NCI-H146 treated with DMSO at 0.1 percent for 48 hours (cell line): Measurements from ENCODE around the gene ZNF350.
"Not testable (repeated sequence)": the region's sequence is repeated elsewhere in the genome, so short reads cannot be mapped to it uniquely, and the experiment has no call there.

ENCODE experiments used
- DNase-seq: peaks from one replicate; lab custom pipeline; 2025; ENCODE audit not compliant: unreplicated experiment; lab: John Stamatoyannopoulos, UW

ZNF350 gene

DNA sequence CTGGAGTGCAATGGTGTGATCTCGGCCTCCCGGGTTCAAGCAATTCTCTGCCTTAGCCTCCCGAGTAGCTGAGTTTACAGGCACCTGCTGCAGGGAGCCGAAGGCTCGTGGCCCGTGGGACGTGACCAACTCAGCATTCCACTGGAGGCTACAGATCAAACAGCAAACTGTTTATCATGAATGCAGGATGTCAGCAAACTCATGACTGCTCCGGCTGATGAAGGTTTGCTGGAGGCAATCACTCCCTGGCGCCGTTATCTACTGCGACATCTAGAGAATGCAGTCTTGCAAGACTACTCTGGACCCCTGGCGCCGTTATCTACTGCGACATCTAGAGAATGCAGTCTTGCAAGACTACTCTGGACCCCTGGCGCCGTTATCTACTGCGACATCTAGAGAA is 10.9 kb downstream of the ZNF350 start:
- not testable (repeated sequence) for DNase-seq

DNA sequence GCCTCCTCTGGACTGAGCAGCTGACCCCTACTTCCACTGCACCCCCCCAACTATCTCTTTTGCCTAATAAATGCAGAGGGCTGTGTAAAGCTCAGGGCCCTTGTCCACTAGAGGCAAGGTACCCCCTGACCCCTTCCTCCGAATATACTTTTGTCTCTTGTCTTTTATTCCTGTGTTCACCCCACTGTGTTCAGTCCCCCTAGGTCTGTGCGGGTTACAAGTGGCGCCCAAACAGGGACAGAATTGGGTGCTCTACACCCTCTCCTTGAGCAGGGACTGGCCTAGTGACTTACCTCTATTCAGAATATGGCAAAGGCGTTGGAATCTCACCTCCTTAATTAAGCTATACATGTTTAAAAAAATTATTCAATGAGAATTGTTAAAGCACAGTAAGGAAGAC is 15.0 kb downstream of the ZNF350 start:
- DNase-seq = no peak

DNA sequence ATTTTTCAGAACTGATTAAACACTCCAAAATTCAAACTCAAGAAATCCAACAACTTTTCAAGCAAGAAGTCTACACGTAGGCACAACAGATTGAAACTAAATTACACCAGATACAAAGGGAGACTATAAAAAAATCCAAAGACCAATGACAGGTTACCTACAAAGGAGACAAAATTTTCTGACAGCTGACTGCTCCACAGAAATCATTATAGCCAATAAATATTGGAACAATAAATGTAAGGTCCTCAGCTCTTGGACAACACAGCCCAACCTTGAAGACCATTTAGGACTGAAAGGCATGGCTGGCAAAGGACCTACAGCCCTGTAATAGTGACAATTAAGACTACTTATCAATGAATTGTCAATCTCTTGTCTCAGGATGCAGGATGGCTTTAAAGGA is 15.9 kb downstream of the ZNF350 start:
- no peak for DNase-seq

DNA sequence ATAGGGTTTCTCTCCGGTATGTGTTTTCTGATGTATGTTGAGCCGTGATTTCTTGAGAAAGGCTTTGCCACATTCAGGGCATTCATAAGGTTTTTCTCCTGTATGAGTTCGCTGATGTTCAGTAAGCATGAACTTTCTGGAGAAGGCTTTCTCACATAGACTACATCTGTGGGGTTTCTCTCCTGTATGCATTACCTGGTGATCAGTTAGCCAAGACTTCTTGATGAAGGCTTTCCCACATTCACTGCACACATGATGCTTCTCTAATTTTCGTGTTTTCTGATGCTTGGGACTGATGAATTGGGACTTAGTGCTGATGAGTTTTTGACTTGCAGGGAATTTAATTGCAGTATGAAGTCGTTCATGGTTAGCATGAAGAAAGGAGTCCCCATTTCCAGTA is 21.1 kb downstream of the ZNF350 start:
- DNase-seq = no peak

DNA sequence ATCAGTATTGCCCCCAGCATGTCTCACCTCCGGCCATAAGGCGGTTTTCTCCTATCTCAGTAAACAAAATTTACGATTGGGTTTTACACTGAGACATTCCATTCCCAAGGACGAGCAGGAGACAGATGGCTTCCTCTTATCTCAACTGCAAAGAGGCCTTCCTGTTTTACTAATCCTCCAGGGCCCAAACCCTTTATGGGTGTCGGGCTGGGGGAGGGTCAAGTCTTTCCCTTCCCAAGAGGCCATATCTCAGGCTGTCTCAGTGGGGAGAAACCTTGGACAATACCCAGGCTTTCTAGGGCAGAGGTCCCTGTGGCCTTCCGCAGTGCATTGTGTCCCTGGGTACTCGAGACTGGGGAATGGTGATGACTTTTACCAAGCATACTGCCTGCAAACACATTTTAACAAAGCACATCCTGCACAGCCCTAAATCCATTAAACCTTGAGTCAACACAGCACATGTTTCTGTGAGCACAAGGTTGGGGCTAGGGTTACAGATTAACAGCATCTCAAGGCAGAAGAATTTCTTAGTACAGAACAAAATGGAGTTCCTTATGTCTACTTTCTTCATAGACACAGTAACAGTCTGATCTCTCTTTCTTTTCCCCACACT is 25.9 kb downstream of the ZNF350 start:
- DNase-seq = not testable (repeated sequence)

DNA sequence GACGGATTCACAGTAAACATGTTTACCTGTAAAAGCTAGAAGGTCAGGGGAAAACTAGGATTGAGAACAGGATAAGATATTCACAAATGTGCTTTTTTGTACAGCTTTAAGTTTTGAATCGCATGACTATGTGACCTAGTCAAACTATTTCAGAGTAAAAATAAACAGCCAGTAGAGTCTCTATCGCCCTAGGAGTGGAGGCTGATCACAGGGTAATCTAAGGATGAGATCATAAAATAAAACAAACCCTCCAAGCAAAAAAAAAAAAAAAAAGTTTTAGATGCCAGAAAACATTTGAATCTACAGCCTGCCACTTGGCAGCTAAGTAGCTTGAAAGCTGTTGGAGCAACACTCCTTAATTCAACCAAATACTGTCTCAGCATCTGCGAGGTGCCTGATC is 26.8 kb downstream of the ZNF350 start:
- no peak for DNase-seq

DNA sequence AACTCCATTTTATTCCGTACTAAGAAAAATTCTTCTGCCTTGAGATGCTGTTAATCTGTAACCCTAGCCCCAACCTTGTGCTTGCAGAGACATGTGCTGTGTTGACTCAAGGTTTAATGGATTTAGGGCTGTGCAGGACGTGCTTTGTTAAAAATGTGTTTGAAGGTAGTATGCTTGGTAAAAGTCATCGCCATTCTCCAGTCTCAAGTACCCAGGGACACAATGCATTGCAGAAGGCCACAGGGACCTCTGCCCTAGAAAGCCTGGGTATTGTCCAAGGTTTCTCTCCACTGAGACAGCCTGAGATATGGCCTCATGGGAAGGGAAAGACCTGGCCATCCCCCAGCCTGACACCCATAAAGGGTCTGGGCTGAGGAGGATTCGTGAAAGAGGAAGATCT is 28.8 kb downstream of the ZNF350 start:
- DNase-seq = not testable (repeated sequence)

DNA sequence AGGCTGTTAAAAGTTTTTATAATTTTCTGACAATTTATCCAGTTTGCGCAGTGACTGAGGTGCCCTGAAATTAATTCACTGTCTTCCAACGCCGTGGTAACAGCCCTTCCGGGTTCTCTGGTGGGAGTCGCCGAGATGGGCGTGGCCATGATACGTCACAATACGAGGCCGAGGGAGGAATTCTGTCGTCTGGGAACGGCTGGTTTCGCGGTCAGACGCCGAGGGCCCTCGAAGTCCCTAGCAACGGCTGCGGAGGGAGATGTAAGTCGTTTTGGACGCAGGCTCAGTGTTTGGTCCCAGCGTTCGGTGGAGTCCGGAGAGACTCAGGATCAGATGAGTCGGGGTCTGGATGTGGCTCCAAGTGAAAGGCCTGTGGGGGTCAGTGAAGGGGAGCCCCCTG is 37.7 kb downstream of the ZNF350 start:
- no peak for DNase-seq

DNA sequence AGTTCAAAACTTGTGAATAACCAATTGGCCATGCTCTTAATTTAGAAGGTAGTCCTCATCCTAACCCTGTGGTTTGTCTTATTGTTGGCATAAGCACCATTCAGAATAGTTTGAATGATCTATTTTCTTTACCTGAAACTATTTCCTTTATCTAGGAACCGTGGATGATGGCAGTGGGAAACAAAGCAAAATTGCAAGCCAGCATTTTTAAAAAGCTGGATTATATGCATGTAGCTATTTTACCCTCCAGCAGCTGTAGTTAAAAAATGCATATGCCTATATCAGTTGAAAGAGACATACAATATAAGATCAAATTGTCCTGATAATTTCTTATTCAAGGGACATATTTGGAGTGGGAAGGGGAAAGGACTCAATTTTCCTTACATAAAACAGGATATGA is 40.0 kb downstream of the ZNF350 start:
- no peak for DNase-seq

DNA sequence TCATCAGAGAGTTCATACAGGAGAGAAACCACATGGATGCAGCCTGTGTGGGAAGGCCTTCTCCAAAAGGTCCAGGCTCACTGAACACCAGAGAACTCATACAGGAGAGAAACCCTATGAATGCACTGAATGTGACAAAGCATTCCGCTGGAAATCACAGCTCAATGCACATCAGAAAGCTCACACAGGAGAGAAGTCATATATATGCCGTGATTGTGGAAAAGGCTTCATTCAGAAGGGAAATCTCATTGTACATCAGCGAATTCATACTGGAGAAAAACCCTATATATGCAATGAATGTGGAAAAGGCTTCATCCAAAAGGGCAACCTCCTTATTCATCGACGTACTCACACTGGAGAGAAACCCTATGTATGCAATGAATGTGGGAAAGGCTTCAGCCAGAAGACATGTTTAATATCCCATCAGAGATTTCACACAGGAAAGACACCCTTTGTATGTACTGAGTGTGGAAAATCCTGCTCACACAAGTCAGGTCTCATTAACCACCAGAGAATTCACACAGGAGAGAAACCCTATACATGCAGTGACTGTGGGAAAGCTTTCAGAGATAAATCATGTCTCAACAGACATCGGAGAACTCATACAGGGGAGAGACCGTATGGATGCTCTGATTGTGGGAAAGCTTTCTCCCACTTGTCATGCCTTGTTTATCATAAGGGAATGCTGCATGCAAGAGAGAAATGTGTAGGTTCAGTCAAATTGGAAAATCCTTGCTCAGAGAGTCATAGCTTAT is 41.7 kb downstream of the ZNF350 start:
- no peak for DNase-seq

DNA sequence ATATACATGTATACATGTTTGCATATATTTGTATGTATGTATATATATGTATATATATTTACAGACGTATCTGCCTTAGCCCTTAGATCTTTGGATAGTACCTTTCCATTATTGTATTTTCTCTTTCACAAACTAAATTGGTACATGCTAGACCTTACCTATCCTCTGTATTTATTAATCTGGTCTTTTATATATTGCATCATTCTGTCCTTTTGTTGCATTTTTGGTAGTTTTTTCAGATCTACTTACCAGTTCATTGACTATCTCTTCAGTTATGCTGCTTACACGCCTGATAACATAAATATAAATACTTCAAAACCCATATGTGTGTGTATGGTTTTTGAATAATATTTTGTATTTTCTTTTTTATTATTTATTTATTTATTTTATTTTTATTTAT is 47.7 kb downstream of the ZNF350 start:
- DNase-seq = no peak

DNA sequence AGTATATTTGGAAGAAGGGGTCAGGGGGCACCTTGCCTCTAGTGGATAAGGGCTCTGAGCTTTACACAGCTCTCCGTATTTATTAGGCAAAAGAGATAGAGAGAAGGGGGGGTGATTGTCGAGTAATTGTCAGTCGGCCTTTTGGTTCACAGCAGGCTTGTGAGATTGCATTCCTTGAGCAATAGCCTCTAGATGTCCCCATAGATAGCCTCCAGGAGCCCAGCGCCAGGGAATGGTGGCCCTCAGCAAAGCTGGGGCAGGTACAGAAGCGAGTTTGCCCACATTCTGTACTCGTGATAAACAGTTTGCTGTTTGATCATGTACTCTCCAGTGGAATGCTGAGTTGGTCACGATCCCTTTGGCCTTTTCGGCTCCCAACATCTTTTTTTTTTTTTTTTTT is 54.7 kb downstream of the ZNF350 start:
- DNase-seq = no peak

DNA sequence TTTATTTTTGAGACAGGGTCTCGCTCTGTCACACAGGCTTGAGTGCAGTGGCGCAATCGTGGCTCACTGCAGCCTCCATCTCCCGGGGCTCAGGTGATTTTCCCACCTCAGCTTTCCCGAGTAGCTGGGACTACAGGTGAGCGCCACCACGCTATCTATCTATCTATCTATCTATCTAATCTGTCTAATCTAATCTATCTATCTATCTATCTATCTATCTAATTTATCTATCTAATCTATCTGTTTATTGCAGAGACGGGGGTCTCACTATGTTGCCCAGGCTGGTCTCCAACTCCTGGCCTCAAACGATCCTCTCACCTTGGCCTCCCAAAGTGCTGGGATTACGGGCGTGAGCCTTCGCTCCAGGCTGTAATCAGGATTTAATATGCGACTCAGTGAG is 58.8 kb downstream of the ZNF350 start:
- DNase-seq = no peak

DNA sequence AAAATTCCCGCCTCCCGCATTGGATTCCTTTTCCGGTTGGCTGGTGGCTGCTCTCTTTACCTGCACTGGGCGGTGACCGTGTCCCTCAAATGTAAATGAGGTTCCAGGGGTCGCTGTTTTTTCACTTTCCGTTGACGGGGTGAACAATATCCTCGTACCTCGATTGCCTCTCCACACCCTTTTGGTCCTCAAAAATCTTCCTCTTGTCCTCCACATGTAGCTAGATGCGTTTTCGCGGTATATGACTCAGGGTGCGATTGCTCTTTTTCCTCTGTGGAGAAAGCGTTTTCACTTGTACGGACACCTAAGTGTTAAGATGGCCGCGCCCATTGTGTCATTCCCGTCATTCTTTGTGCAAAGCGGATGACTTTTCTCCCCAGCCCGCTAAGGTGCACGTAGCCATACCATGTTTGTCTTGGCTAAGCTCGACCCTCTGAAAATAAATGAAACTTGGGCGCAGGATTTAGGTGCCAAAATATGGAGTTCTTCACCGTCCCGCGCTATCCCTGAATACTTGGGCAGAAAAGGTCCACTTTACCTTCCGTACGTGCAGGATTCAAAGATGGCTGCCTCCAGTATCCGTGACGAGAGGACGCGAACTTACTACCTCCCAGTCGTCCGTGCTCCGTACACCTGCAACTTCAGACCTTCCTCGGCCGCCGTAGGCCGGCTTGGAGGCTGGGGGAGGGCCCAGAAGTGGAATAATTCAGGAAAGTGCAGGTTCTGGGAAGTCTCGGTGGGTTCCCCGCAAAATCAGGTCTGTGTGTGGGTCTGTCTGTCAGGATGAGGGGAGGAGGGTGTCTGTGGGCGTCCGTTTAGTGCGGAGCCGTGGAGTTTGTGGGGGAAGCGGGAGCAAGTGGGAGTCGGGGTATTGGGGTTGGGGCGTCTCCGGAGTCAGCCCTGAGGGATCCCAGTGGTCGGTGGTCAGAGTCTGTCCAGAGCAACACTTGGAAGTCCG is 59.6 kb downstream of the ZNF350 start, which contains the start of gene ZNF613:
Gene ZNF613 (plus strand): TSS at position 689 of the 958 bp plus-strand sequence. CDS start 8,749 bp downstream, outside the sequence.
- DNase-seq = peak; percentile 96

DNA sequence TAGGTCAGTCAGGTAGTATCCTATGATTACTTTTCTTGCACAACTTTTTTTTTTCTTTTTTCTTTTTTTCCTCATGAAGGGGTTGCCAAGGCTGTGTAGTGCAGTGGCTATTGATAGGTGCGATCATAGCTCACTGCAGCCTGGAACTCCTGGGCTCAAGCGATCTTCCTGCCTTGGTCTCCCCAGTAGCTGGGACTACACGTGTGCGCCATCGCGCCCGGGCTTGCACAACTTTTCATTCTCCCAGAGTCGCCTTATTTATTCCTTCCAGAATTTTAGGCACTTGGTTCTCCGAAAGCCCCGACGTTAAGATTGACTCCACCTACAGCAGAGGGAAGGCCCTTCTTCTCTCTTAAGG is 60.2 kb downstream of the ZNF350 start:
- no peak for DNase-seq

DNA sequence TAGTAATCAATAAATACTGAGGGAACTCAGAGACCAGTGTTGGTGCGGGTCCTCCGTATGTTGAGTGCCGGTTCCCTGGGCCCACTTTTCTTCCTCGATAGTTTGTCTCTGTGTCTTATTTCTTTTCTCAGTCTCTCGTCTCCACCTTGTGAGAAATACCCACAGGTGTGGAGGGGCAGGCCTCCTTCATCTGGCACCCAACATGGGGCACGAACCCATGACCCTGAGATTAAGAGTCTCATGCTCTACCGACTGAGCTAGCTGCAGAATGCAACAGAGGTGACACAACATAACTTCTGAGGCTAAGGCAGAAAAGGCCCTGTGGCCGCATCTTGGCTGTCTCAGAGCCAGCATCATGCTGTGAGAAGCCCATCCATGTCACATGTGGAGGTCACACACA is 64.7 kb downstream of the ZNF350 start:
- DNase-seq = no peak

DNA sequence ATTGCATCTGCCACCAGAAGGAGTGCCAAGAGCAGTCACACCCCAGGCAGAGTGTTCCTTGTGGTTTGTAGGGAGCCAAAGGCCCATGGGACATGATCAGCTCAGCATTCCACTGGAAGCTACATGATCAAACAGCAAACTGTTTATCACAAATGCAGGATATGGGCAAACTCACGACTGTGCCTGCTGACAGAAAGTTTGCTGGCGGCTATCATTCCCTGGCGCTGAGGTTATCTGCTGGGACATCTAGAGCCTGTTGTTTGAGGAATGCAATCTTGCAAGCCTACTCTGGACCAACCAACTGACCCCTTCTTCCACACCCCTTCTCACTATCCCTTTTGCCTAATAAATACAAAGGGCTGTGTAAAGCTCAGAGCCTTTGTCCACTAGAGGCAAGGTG is 67.0 kb downstream of the ZNF350 start:
- DNase-seq = no peak

DNA sequence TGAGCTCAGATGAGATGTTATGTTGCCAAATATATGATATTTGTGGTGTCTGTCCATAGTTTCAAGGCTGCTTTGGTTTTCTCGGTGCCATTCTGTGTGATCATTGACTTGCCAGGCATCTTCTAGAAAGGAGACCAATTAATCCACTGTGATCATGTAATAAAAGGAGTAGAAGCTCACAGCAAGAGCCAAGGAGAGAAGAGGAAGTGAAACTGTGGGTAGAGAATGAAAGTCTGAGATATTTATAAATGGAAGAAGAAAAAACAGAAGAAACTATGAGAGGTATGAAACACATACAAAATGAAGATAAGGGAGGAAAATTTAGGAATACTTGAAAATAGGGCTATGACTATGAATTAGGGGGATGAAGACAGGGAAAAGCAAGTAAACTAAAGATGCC is 70.5 kb downstream of the ZNF350 start:
- no peak for DNase-seq

DNA sequence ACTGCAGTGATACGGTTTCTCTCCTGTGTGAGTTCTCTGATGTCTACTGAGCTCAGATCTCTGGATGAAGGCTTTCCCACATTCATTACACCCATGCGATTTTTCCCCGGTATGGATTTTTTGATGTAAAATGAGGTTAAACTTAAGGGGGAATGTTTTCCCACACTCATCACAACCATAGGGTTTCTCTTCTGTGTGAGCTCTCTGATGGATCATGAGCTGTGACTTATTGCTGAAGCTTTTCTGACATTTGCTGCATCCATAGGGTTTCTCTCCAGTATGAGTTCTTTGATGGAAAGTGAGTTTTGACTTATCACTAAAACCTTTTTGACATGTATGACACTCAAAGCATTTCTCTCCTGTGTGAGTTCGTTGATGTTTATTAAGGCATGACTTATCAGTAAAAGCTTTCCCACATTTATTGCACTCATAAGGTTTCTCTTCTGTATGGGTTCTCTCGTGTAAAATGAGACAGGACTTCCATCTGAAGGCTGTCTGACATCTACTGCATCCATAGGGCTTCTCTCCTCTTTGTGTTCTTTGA is 71.2 kb downstream of the ZNF350 start:
- DNase-seq = no peak
